ENCODE data around the gene CNST. TPM values are rescaled to one million over a fixed set of nuclear protein-coding genes. Genes with fewer than 3 reads are reported as not detected.

CNST gene
- polyA plus RNA-seq, 1 donor (not counting 4 experiments of a cell fraction or from before 2014, with no cell fraction given), result 9.8 TPM

- Histone ChIP-seq H2AFZ (ENCODE audit: control insufficient read depth, low read length) (no peak overlapping the region), H3K9me3 (ENCODE audit: control insufficient read depth, low read depth, low read length) (no peaks in the 10 kb centered on the region), H3K9ac (ENCODE audit: control insufficient read depth, extremely low read depth, insufficient read depth, low read length) (no peak overlapping the region), H3K79me2 (ENCODE audit: control insufficient read depth, insufficient read depth, low read length) (peaks cover 4% of the 10 kb centered on the region), H3K4me3 (ENCODE audit: control insufficient read depth in 2 of 3, extremely low read depth in 1 of 3, insufficient read depth in 2 of 3, low read depth in 1 of 3, low read length in 3 of 3) (no peak overlapping the region), H3K36me3 (ENCODE audit: control insufficient read depth in 2 of 2, extremely low read depth in 1 of 2, insufficient read depth in 2 of 2, low read length in 2 of 2) (no peaks in the 10 kb centered on the region), H3K9me1 (ENCODE audit: control insufficient read depth, extremely low read depth, insufficient read depth, low read length) (no peaks in the 10 kb centered on the region), H3K27ac (ENCODE audit: control insufficient read depth, insufficient read depth, low read length) (no peak overlapping the region), H3K4me1 (ENCODE audit: control insufficient read depth, extremely low read depth, insufficient read depth, low read length) (peaks cover 21% of the 10 kb centered on the region), H3K27me3 (ENCODE audit: control insufficient read depth, extremely low read depth, insufficient read depth, low read length) (no peaks in the 10 kb centered on the region), H4K20me1 (ENCODE audit: control insufficient read depth, extremely low read depth, insufficient read depth, low read length) (no peaks in the 10 kb centered on the region), H3K4me2 (ENCODE audit: control insufficient read depth, extremely low read depth, insufficient read depth, low read depth, low read length) (no peak overlapping the region)
- DNase-seq (ENCODE audit: low read depth, low spot score) (no peak), FAIRE-seq (no peak)
- no peak for TF ChIP-seq EZH2 (IDR thresholded peaks at IDR 0.05; ENCODE audit: low read length)
- TF ChIP-seq, protein P1, sequence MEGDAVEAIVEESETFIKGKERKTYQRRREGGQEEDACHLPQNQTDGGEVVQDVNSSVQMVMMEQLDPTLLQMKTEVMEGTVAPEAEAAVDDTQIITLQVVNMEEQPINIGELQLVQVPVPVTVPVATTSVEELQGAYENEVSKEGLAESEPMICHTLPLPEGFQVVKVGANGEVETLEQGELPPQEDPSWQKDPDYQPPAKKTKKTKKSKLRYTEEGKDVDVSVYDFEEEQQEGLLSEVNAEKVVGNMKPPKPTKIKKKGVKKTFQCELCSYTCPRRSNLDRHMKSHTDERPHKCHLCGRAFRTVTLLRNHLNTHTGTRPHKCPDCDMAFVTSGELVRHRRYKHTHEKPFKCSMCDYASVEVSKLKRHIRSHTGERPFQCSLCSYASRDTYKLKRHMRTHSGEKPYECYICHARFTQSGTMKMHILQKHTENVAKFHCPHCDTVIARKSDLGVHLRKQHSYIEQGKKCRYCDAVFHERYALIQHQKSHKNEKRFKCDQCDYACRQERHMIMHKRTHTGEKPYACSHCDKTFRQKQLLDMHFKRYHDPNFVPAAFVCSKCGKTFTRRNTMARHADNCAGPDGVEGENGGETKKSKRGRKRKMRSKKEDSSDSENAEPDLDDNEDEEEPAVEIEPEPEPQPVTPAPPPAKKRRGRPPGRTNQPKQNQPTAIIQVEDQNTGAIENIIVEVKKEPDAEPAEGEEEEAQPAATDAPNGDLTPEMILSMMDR (optimal IDR thresholded peaks at IDR 0.05 in 1 of 3, IDR thresholded peaks at IDR 0.05 in 1 of 3, conservative IDR thresholded peaks at IDR 0.05 in 1 of 3; ENCODE audit: extremely low read depth in 1 of 3, insufficient read depth in 2 of 3, low read length in 3 of 3), result no peak
- dilution Hi-C loops (cut with MboI; ENCODE audit: extremely low pct_ligation_motif_present, low sequenced_read_pairs), result no loop called here
Observed at GRCh38 chr1:246591958-246592357, 25.7 kb downstream of the CNST start.

- Histone ChIP-seq H3K4me1 (ENCODE audit: control insufficient read depth, extremely low read depth, insufficient read depth, low read length) (peaks cover 21% of the 10 kb centered on the region), H3K9me3 (ENCODE audit: control insufficient read depth, low read depth, low read length) (no peaks in the 10 kb centered on the region), H3K27ac (ENCODE audit: control insufficient read depth, insufficient read depth, low read length) (no peak overlapping the region), H3K79me2 (ENCODE audit: control insufficient read depth, insufficient read depth, low read length) (peaks cover 4% of the 10 kb centered on the region), H4K20me1 (ENCODE audit: control insufficient read depth, extremely low read depth, insufficient read depth, low read length) (no peaks in the 10 kb centered on the region), H3K9ac (ENCODE audit: control insufficient read depth, extremely low read depth, insufficient read depth, low read length) (no peak overlapping the region), H3K4me2 (ENCODE audit: control insufficient read depth, extremely low read depth, insufficient read depth, low read depth, low read length) (no peak overlapping the region), H3K9me1 (ENCODE audit: control insufficient read depth, extremely low read depth, insufficient read depth, low read length) (no peaks in the 10 kb centered on the region), H3K4me3 (ENCODE audit: control insufficient read depth in 2 of 3, extremely low read depth in 1 of 3, insufficient read depth in 2 of 3, low read depth in 1 of 3, low read length in 3 of 3) (no peak overlapping the region), H3K27me3 (ENCODE audit: control insufficient read depth, extremely low read depth, insufficient read depth, low read length) (no peaks in the 10 kb centered on the region), H2AFZ (ENCODE audit: control insufficient read depth, low read length) (no peak overlapping the region), H3K36me3 (ENCODE audit: control insufficient read depth in 2 of 2, extremely low read depth in 1 of 2, insufficient read depth in 2 of 2, low read length in 2 of 2) (no peaks in the 10 kb centered on the region)
- no peak for TF ChIP-seq EZH2 (IDR thresholded peaks at IDR 0.05; ENCODE audit: low read length)
- TF ChIP-seq, protein P1 (optimal IDR thresholded peaks at IDR 0.05 in 1 of 3, IDR thresholded peaks at IDR 0.05 in 1 of 3, conservative IDR thresholded peaks at IDR 0.05 in 1 of 3; ENCODE audit: extremely low read depth in 1 of 3, insufficient read depth in 2 of 3, low read length in 3 of 3), result no peak
- no peak for DNase-seq (ENCODE audit: low read depth, low spot score)
- dilution Hi-C loops (cut with MboI; ENCODE audit: extremely low pct_ligation_motif_present, low sequenced_read_pairs), result no loop called here
- FAIRE-seq, result no peak
Observed at GRCh38 chr1:246592695-246593094, 26.4 kb downstream of the CNST start.
